SK-N-MC (cell line): ENCODE measurements around the gene PDE4D.

Source experiments
- EZH2 ChIP-seq: fragments of 200-600 bp; sonication (generic); IDR thresholded peaks from one replicate; pipeline ENCODE4 v1.6.1; 2017; ENCODE audit warnings: antibody characterized with exemption
- FOXP2 ChIP-seq: optimal IDR thresholded peaks from 2 replicates; pipeline ENCODE3; 2011; ENCODE audit warnings: mild to moderate bottlenecking, moderate library complexity; ENCODE audit not compliant: insufficient read depth; ENCODE audit errors: extremely low read length, control extremely low read depth

DNA sequence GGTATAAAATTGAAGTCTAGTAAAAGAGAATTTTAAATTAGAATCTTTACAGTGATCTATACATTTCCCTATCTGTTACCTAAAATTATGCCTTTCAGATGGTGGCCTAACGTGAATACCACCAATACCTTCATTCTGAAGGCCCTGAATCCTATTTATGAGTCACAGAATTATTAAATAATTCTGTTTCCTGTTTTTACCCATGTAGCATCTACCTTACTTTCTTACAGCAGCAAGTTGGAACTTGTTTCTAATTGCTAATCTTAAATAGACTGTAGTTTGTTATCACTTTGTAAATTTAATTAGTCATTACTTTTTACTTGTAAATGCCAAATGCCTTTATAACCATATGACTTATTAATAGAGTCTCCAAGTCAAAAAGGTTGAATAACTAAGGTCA lies 135.0 kb downstream of the PDE4D start:
- no peak for TF ChIP-seq EZH2
- no peak for TF ChIP-seq FOXP2
